HepG2 (cell line): ENCODE measurements around the gene CCL19. TPM values are rescaled to one million over a fixed set of nuclear protein-coding genes. Genes with fewer than 3 reads are reported as not detected.

Experiments
- ERF ChIP-seq: IDR thresholded peaks from 2 replicates; pipeline ENCODE4 v1.6.1; 2018; ENCODE audit warnings: missing biosample characterization, missing genetic modification reagents
- ETV6 ChIP-seq: sonication (generic); formaldehyde crosslinking; conservative IDR thresholded peaks from 2 replicates; pipeline ENCODE4 v1.4.0; 2020; ENCODE audit warnings: missing genetic modification reagents
- GABPA ChIP-seq, 2 experiments: IDR thresholded peaks; 2 replicates each; pipeline ENCODE4 v1.6.1; 2011 to 2016; ENCODE audit warnings: low read depth in 2 of 2, low read length in 1 of 2, missing biosample characterization in 1 of 2, missing genetic modification characterization in 1 of 2
- GTF2F1 ChIP-seq: fragments of 150-350 bp; IDR thresholded peaks from 2 replicates; pipeline ENCODE4 v1.6.1; 2014; ENCODE audit warnings: low read length
- HMGA1 ChIP-seq: sonication (generic); formaldehyde crosslinking; conservative IDR thresholded peaks from 2 replicates; pipeline ENCODE4 v1.4.0; 2020; ENCODE audit warnings: missing genetic modification reagents
- MAZ ChIP-seq, 2 experiments: sonication (generic) in 1 of 2; formaldehyde crosslinking in 1 of 2; IDR thresholded peaks; 2 replicates each; pipeline versions ENCODE4 v1.5.0 to v1.6.1; 2012 to 2020; ENCODE audit warnings: low read depth in 2 of 2, mild to moderate bottlenecking in 2 of 2, borderline replicate concordance in 1 of 2, improper control_type of control experiment in 1 of 2, low read length in 1 of 2, missing genetic modification reagents in 1 of 2, moderate library complexity in 1 of 2
- MIXL1 ChIP-seq: IDR thresholded peaks from 2 replicates; pipeline ENCODE4 v1.6.1; 2016
- POGZ ChIP-seq: sonication (generic); formaldehyde crosslinking; IDR thresholded peaks from 2 replicates; pipeline ENCODE4 v1.4.0; 2020; ENCODE audit warnings: mild to moderate bottlenecking, missing genetic modification reagents
- REXO4 ChIP-seq: sonication (generic); formaldehyde crosslinking; IDR thresholded peaks from 2 replicates; pipeline ENCODE4 v1.8.0; 2022; ENCODE audit warnings: missing genetic modification reagents, mild to moderate bottlenecking, borderline replicate concordance
- TBP ChIP-seq: sonication (generic); formaldehyde crosslinking; IDR thresholded peaks from 2 replicates; pipeline ENCODE4 v1.5.0; 2020; ENCODE audit warnings: missing genetic modification reagents
- ZNF101 ChIP-seq: sonication (generic); formaldehyde crosslinking; IDR thresholded peaks from 2 replicates; pipeline ENCODE4 v1.4.0; 2020; ENCODE audit warnings: mild to moderate bottlenecking, low read depth, missing genetic modification reagents, borderline replicate concordance
- ZNF24 ChIP-seq: fragments of 450-650 bp; IDR thresholded peaks from 2 replicates; pipeline ENCODE4 v1.6.1; 2017; ENCODE audit warnings: antibody characterized with exemption, mild to moderate bottlenecking
- ZNF317 ChIP-seq: sonication (generic); formaldehyde crosslinking; IDR thresholded peaks from 2 replicates; pipeline ENCODE4 v1.5.0; 2020; ENCODE audit warnings: mild to moderate bottlenecking, missing genetic modification reagents
- ZNF329 ChIP-seq: sonication (generic); formaldehyde crosslinking; IDR thresholded peaks from 2 replicates; pipeline ENCODE4 v1.9.0; 2021; ENCODE audit warnings: low read depth, mild to moderate bottlenecking, missing genetic modification reagents
- ZNF678 ChIP-seq: sonication (generic); formaldehyde crosslinking; IDR thresholded peaks from 2 replicates; pipeline ENCODE4 v1.4.0; 2020; ENCODE audit warnings: mild to moderate bottlenecking, missing genetic modification reagents
- ZNF737 ChIP-seq: sonication (generic); formaldehyde crosslinking; IDR thresholded peaks from 2 replicates; pipeline ENCODE4 v1.5.0; 2020; ENCODE audit warnings: missing genetic modification reagents, mild to moderate bottlenecking, borderline replicate concordance
- ZNF761 ChIP-seq: sonication (generic); formaldehyde crosslinking; conservative IDR thresholded peaks from 2 replicates; pipeline ENCODE4 v1.4.0; 2020; ENCODE audit warnings: mild to moderate bottlenecking, missing genetic modification reagents
- polyA plus RNA-seq, 8 experiments: library from polyadenylated mRNA; depleted of rRNA in 3 of 8; stranded (reverse) in 7 of 8; unstranded in 1 of 8; fragments of >200 nt; fragmentation: Illumina TruSeq in 4 of 8; extraction: Trizol in 4 of 8; gene quantifications; 2 replicates each; pipeline versions ENCODE4 v1.2.1 to v1.2.3, GENCODE V29; 2011 to 2016; ENCODE audit warnings: low read depth in 4 of 8, missing spikeins in 1 of 8, mixed read lengths in 1 of 8; ENCODE audit not compliant: insufficient read depth in 1 of 8
- total RNA-seq, 5 experiments: library from RNA; depleted of rRNA; stranded (reverse); fragments of >200 nt; fragmentation: Illumina TruSeq; extraction: Trizol; gene quantifications; 2 replicates each; pipeline ENCODE4 v1.2.3, GENCODE V29; 2016; ENCODE audit warnings: low read depth in 1 of 5
- TF ChIP-seq, protein P1 (sequence below): sonication (generic); formaldehyde crosslinking; IDR thresholded peaks from 2 replicates; pipeline ENCODE4 v1.5.0; 2020; ENCODE audit warnings: missing genetic modification reagents
- TF ChIP-seq, protein P2 (sequence below): sonication (generic); formaldehyde crosslinking; IDR thresholded peaks from 2 replicates; pipeline ENCODE4 v1.4.0; 2020; ENCODE audit warnings: missing genetic modification reagents
- TF ChIP-seq, protein P3 (sequence below): sonication (generic); formaldehyde crosslinking; IDR thresholded peaks from 2 replicates; pipeline ENCODE4 v1.4.0; 2020; ENCODE audit warnings: mild to moderate bottlenecking, missing genetic modification reagents
- TF ChIP-seq, protein P4 (sequence below): sonication (generic); formaldehyde crosslinking; IDR thresholded peaks from 2 replicates; pipeline ENCODE4 v1.5.1; 2020; ENCODE audit warnings: mild to moderate bottlenecking, moderate library complexity, missing genetic modification reagents

Gene CCL19
- total and polyA plus RNA-seq, 2 of the 13 experiments (the other 11 are each of a cell fraction or from before 2014, with no cell fraction given), result not detected

DNA sequence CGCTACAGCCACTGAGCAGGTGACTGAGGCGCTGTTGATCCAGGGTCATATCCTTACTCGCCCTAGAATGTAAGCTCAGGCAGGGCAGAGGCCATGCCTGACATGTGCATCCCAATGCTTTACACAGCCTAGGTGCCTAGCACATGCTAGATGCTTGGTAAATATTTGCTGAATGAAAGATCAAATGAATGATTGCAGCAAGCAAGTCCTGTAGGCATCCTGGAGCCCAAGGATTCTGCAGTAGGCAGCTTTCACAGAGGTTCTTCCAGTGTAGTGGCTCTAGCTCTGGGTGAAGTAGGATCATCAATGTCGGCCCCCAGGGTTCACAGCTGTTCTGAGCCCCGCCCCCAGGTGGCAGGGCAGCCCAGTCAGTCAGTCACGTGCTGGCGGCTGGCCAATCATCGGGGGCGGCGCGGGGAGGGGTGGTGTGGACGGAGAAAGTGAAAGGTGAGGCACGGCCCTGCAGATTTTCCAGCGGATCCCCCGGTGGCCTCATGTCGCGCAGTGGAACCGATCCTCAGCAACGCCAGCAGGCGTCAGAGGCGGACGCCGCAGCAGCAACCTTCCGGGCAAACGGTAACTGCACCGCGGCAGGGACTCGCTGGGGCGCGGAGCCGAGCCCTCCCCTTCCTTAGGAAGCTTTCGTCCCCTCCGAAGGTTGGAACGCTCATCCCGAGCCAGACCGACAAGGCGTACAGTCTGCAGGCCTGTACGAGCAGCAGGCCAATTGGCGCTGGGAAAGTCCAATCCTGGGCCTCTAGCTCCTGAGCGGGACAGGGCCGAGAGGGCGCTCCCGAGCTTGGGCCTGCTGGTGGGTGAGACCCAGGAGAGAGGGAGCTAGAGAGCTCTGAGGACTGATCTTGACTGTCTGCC is 44.6 kb downstream of the CCL19 start, which contains the start of gene GALT (continued):
- no peak for TF ChIP-seq HMGA1 (CRISPR knock-in tag)
- 0 out of 2 replicates have a peak, but pooled peaks have one; percentile 9 for TF ChIP-seq MIXL1 (CRISPR knock-in tag)
- TF ChIP-seq ZNF317, result peak; percentile 51; the same call in 1 of the 2 replicates
- TF ChIP-seq TBP, result no peak
- TF ChIP-seq REXO4 (CRISPR knock-in tag), result no peak
- TF ChIP-seq ZNF678, result no peak; the same call in 1 of the 2 replicates
- TF ChIP-seq, protein P1, sequence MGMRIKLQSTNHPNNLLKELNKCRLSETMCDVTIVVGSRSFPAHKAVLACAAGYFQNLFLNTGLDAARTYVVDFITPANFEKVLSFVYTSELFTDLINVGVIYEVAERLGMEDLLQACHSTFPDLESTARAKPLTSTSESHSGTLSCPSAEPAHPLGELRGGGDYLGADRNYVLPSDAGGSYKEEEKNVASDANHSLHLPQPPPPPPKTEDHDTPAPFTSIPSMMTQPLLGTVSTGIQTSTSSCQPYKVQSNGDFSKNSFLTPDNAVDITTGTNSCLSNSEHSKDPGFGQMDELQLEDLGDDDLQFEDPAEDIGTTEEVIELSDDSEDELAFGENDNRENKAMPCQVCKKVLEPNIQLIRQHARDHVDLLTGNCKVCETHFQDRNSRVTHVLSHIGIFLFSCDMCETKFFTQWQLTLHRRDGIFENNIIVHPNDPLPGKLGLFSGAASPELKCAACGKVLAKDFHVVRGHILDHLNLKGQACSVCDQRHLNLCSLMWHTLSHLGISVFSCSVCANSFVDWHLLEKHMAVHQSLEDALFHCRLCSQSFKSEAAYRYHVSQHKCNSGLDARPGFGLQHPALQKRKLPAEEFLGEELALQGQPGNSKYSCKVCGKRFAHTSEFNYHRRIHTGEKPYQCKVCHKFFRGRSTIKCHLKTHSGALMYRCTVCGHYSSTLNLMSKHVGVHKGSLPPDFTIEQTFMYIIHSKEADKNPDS (CRISPR knock-in tag), result no peak
- TF ChIP-seq, protein P2, sequence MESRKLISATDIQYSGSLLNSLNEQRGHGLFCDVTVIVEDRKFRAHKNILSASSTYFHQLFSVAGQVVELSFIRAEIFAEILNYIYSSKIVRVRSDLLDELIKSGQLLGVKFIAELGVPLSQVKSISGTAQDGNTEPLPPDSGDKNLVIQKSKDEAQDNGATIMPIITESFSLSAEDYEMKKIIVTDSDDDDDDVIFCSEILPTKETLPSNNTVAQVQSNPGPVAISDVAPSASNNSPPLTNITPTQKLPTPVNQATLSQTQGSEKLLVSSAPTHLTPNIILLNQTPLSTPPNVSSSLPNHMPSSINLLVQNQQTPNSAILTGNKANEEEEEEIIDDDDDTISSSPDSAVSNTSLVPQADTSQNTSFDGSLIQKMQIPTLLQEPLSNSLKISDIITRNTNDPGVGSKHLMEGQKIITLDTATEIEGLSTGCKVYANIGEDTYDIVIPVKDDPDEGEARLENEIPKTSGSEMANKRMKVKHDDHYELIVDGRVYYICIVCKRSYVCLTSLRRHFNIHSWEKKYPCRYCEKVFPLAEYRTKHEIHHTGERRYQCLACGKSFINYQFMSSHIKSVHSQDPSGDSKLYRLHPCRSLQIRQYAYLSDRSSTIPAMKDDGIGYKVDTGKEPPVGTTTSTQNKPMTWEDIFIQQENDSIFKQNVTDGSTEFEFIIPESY (CRISPR knock-in tag), result no peak
- TF ChIP-seq ETV6 (CRISPR knock-in tag), result 0 out of 2 replicates have a peak, but pooled peaks have one; percentile 17
- TF ChIP-seq, protein P3, sequence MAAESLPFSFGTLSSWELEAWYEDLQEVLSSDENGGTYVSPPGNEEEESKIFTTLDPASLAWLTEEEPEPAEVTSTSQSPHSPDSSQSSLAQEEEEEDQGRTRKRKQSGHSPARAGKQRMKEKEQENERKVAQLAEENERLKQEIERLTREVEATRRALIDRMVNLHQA (CRISPR knock-in tag), result no peak
- no peak for TF ChIP-seq GTF2F1
- TF ChIP-seq, protein P4, sequence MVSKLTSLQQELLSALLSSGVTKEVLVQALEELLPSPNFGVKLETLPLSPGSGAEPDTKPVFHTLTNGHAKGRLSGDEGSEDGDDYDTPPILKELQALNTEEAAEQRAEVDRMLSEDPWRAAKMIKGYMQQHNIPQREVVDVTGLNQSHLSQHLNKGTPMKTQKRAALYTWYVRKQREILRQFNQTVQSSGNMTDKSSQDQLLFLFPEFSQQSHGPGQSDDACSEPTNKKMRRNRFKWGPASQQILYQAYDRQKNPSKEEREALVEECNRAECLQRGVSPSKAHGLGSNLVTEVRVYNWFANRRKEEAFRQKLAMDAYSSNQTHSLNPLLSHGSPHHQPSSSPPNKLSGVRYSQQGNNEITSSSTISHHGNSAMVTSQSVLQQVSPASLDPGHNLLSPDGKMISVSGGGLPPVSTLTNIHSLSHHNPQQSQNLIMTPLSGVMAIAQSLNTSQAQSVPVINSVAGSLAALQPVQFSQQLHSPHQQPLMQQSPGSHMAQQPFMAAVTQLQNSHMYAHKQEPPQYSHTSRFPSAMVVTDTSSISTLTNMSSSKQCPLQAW (CRISPR knock-in tag), result peak; percentile 36; the same call in 1 of the 2 replicates
- TF ChIP-seq ERF (CRISPR knock-in tag), result peak; percentile 80
- 0 out of 2 replicates have a peak, but pooled peaks have one; percentile 61 for TF ChIP-seq ZNF329 (CRISPR knock-in tag)
- peak; percentile 54; the same call in 1 of the 2 replicates for TF ChIP-seq ZNF737
- TF ChIP-seq MAZ (IDR thresholded peaks at IDR 0.05; ENCODE audit: borderline replicate concordance, low read depth, low read length), result no peak; the same call in 1 of the 2 replicates
- peak; percentile 61; the same call in 1 of the 2 replicates for TF ChIP-seq MAZ (CRISPR knock-in tag; IDR thresholded peaks at IDR 0.05; ENCODE audit: low read depth)
- peak; percentile 82 for TF ChIP-seq ZNF761 (CRISPR knock-in tag)
- no peak for TF ChIP-seq ZNF101 (CRISPR knock-in tag)
- TF ChIP-seq ZNF24, result no peak
- no peak for TF ChIP-seq GABPA (IDR thresholded peaks at IDR 0.05; ENCODE audit: low read depth, low read length)
- peak; percentile 38 for TF ChIP-seq GABPA (CRISPR knock-in tag; IDR thresholded peaks at IDR 0.05; ENCODE audit: low read depth)
- TF ChIP-seq POGZ, result peak; percentile 80
